GM03348 (cell line): Measurements from ENCODE around the gene PLGRKT.
"Not testable (repeated sequence)": the region's sequence is repeated elsewhere in the genome, so short reads cannot be mapped to it uniquely, and the experiment has no call there.

ENCODE experiments used
- DNase-seq: peaks from one replicate; pipeline ENCODE4 v3.0.0; 2012; ENCODE audit warnings: low spot score

Gene PLGRKT

DNA sequence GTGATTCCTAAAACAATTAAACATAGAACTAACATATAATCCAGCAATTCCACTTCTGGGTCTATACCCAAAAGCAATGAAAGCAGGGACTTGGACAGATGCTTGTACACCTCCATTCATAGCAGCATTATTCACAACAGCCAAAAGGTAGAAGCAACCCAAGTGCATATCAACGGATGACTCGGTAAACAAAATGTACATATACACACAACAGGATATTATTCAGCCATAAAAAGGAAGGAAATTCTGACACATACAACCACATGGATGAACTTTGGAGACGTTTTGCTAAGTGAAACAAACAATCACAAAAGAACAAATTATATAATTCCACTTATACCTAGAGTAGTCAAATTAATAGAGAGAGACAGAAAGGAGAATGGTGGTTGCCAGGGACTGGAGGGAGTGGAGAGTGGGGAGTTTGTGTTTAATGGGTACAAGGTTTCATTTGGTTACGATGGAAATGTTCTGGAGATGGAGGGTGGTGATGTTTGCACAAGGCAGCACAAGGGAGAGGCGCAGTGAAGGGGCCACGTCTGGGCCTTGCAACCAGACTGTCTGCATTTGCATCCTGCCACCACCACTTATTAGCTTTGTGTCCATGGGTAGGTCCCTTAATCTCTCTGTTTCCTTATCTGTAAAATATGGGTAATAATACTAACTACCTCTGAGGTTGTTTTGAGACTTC, 61.8 kb downstream of the PLGRKT start:
- DNase-seq = no peak

DNA sequence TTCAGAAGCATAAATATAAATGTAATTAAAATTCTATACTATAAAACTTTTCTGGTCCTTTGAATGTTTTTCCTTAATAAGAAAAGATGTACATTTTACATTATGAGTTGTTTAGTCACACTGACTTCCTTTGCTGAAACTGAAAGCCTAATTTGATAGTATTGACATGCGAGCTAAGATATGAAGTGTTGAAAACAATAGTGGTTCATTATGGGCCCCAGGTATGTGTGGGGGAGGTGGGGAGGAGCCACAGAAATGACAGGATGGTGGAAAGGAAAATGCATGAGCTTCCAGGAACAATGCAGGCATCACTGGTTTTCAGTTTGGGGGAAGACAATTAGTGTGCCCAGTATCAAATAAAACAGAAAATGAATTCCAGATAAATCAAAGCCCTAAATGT, 62.6 kb downstream of the PLGRKT start:
- no peak for DNase-seq

- DNase-seq = no peak
Observed at GRCh38 chr9:5364294-5365024, 73.3 kb downstream of the PLGRKT start.

- DNase-seq = peak; percentile 19
Observed at GRCh38 chr9:5361326-5362010, 76.3 kb downstream of the PLGRKT start.

GRCh38 chr9:5360341-5360740, 77.4 kb downstream of the PLGRKT start:
- no peak for DNase-seq

DNA sequence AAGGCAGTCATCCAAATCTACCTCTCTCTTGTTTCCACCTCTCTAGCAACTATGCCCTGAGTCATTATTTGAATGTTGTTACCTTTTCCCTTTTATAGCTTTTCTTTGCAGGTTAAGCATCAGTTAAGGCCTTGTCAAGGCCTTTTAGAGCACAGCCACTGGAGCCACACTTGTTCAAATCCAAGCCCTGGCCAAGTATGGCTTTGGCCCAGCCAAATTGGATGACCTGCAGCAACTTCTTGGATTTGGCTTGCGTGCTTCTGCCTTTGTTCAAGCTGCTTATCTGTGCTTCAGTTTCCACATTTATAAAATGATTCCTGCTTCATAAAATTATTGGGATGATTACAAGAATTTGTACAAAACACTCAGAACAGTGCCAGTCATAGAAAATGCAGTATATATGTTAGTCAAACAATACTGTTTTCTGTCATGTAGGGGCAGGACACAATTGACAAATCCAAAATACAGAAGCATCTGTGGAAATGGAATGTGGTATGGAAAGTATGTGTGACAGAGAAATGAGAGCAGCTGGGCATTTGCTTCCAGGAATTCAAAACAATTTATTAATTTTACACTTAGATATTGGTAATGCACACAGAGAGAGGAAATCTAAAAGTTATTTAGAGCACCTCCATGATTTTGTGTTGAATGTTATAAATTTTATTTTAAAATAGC, 80.2 kb downstream of the PLGRKT start:
- no peak for DNase-seq

- DNase-seq = no peak
Observed at GRCh38 chr9:5355817-5356216, 81.9 kb downstream of the PLGRKT start.

DNA sequence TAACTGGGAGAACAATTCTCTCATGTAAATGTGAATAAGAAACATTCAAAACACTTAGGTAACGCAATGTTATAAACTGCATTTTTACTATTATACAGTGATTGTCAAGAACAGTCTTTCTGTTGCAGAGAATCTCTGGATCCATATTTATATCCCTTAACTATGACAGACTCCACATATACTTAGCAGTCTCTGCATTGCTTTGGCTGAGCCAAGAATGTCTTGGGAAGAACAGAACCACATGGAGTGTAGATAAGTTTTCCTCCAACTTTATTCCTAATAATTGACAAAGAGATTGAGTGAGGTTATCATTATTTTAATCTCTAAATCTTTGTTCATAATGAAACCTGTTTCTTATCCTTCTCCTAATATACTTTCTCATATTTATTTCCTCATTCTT, 82.5 kb downstream of the PLGRKT start:
- DNase-seq = no peak

GRCh38 chr9:5354184-5354583, 83.5 kb downstream of the PLGRKT start:
- no peak for DNase-seq

DNA sequence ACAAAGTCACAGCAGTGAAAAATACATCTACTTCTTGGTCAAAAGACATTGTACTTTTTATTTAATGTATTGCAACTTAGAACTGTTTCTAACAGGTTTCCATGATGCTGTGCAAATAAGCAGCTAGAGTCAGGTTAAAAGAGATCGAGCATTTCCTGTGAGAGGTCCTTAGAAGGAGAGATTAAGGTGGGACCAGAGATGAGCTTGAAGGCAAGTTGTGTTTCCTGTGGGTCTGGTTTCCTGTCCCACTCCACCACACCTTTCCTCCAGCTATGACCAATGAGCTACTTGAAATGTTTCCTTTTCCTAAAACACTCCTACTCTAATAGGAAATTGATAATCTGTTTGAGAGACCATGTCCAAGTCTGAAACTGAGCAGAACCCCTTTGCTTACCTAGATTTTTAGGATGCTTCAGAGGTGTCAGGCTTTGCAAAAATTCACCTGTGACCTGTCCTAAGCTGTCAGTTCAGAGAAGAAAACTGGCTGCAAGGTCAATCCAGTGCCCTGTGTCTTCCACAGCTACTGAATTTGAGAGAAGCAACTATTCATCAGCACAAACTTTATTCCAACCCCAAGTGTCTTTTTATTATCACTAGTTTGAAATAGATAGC, 85.0 kb downstream of the PLGRKT start:
- DNase-seq = no peak

DNA sequence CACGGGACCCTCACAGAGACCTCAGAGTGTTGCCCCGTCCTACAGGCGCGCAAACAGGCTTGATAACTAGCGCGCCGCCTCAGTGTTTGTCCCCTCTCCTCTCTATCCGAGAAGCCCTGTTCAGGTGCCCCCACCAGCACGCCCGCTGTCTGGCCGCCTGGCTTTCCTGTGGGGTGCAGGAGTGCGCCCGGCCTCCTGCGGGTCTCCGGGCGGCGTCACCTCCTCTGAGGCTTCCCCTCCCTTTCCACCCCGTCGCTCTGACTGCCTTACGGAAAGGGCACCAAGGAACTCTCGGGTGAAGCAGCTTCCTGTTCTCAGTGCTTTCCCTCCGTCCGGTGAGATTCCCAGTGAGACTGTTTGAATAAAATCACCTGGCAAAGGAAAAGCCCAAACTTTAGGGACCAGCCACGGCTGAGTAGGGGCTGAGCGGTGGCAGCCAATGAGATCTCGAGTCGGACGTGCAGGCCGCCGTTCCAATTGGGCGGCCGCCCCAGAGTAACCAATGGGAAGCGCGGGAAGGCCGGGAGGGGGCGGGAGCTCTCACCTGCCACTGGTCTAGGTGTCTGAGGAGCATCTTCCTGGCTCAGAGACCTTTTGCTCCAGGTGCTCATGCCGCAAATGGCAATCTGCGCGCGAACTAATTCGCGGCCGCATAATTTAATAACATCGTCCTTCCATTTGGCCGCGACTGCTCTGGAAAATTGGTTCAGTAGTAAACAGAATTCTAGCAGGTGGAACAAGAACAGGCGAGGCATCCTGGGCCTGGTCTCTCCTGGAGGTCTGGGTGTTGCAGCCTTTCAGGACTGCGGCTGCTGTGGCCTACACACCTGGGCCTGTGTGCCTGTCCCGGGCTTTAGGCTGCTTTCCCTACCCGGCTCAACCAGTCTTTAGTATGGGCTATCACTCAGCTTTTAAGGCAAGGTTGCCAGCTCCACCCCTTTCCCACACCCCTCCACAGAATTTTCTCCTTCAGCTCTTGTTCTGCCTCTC, 98.4 kb downstream of the PLGRKT start, which contains the start of gene RLN1:
RLN1 (minus strand) TSS at position 885 of the 990 bp plus-strand sequence; CDS start at position 755, 130 bp downstream.
- not testable (repeated sequence) for DNase-seq

DNA sequence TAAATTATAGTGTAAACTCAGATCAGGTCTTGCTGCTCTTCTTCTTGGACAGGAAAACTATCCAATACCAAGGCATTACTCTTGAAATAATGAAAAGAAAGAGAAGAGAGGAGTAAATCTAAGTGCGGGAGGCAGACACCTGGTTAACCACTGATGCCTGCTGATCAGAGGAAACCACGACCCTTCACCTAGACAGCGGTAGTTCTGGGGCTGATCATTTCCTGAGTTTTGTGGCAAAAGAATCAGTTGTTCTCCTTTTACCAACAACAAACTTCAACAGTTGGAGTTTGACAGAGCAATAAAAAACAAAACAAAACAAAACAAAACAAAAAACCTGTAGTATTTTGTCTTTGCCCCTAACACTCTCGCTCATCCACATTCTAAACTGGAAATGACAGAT, 101.0 kb downstream of the PLGRKT start:
- DNase-seq = no peak

DNA sequence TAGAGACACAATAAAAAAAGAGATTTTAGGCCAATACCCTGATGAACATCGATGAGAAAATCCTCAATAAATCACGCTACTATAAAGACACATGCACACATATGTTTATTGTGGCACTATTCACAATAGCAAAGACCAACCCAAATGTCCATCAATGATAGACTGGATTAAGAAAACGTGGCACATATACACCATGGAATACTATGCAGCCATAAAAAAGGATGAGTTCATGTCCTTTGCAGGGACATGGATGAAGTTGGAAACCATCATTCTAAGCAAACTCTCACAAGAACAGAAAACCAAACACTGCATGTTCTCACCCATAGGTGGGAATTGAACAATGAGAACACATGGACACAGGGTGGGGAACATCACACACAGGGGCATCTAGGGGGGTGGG, 106.4 kb downstream of the PLGRKT start:
- not testable (repeated sequence) for DNase-seq

DNA sequence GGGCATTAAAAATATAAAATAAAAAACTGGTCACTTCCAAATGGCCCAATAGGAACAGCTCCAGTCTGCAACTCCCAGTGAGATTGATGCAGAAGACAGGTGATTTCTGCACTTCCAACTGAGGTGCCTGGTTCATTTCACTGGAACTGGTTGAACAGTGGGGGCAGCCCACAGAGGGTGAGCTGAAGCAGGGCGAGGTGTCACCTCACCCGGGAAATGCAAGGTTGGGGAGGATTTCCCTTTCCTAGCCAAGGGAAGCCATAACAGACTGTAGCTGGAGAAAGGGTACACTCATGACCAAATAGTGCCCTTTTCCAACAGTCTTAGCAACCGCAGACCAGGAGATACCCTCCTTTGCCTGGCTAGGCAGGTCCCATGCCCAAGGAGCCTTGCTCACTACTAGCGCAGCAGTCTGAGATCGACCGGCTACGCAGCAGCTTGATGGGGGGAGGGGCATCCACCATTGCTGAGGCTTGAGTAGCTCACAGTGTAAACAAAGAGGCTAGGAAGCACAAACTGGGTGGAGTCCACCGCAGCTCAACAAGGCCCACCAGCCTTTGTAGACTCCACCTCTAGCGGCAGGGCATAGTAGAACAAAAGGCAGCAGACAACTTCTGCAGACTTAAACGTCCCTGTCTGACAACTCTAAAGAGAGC, 110.7 kb downstream of the PLGRKT start:
- DNase-seq = no peak

DNA sequence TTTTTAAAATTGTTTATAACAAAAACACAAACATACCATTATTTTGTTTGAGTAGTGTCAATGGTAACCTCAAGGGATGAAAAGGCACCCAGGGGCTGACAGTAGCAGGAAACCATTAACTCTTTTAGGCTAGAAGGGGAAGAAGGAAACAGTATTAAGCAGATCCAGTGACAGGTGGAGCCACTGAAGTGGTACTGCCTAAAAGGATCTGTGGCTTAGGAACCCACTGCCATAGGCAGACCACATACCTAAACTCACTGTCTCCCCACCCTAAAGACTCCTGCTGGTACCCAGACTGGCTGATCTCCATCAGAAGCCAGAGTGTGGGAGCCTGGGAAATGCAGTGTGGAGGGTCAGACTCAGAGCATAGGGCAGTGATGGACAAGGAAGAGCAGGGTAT, 111.5 kb downstream of the PLGRKT start:
- no peak for DNase-seq

- not testable (repeated sequence) for DNase-seq
Observed at GRCh38 chr9:5321601-5322000, 116.1 kb downstream of the PLGRKT start.

GRCh38 chr9:5321058-5321457, 116.7 kb downstream of the PLGRKT start:
- DNase-seq = no peak

- not testable (repeated sequence) for DNase-seq
Observed at GRCh38 chr9:5316406-5316805, 121.3 kb downstream of the PLGRKT start.

DNA sequence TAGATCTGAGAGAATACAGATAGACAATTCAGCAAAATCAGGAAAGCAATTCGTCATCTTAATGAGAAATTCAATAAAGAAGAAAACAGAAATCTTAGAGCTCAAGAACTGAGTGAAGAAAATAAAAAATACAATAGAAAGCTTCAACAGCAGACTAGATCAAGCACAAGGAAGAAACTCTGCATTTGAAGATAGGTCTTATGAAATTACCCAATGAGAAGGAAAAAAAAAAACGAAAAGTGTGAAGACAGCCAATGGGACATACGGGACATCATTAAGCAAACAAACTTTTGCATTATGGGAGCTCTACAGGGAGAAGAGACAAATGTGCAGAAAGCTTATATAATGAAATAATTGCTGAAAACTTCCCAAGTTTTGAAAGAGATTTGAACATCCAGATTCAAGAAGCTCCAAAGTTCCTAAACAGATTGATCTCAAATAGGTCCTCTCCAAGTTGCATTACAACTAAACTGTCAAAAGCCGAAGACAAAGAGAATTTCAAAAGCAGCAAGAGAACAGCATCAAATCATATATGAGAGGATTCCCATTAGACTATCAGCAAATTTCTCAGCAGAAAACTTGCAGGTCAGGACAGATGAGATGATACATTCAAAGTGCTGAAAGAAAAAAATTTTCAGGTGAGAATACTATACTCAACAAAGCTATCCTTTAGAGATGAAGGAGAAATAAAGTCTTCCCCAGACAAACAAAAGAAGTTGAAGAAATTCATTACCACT, 122.4 kb downstream of the PLGRKT start:
- DNase-seq = no peak

DNA sequence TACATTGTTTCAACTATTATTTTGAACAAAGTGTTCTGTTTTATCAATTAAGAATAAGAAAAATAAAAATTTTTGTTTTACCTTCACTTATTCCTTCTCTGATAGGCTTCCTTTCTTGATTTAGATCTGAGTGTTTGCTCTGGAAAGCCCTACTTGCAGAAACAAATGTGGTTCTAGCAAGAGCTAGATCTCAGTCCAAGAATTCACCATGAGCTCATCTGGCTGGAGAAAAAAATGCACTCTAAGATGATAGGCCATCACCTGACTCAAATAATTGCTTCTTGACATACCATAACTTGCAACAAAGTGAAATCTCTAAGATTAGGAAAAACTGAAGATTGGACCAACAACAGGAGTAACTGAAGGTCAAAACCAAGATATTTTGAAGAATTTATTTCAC, 126.9 kb downstream of the PLGRKT start:
- no peak for DNase-seq
